HG02981 (cell line): Measurements from ENCODE around the gene PSME2.

ENCODE experiments used
- ATAC-seq: cut with Tn5 transposase; IDR thresholded peaks from one replicate; pipeline ENCODE4 v1.9.1; 2021; ENCODE audit warnings: mild to moderate bottlenecking, moderate library complexity; ENCODE audit not compliant: unreplicated experiment

PSME2 gene, protein sequence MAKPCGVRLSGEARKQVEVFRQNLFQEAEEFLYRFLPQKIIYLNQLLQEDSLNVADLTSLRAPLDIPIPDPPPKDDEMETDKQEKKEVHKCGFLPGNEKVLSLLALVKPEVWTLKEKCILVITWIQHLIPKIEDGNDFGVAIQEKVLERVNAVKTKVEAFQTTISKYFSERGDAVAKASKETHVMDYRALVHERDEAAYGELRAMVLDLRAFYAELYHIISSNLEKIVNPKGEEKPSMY

DNA sequence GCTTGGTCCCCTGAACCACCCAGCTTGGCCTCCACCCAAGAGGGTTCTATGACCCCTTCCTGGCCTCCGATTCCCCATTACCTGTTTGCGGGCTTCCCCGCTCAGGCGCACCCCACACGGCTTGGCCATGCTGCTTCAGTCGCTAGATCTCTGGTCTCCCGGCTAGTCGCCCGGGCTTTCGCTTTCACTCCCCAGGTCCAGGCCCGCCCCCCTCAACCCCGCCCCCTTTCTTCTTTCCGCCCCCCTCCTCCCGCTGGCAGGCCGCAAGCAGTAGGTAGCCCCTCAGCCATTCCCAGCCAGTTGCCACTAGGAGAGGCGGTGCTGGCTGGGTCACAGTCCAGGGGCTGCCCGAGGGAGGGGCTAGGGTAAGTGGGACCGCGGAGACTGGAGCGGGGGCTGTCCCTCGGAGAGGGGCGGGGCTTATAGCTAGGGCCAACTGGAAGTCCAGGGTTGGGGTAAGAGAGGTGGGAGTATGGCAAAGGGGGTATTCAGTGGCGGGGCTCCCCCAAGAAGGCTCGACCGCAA, at the start of gene PSME2:
Gene PSME2 (minus strand): TSS at position 158 of the 525 bp plus-strand sequence. CDS start 29 bp downstream, at position 129.
- peak; percentile 55 for ATAC-seq

DNA sequence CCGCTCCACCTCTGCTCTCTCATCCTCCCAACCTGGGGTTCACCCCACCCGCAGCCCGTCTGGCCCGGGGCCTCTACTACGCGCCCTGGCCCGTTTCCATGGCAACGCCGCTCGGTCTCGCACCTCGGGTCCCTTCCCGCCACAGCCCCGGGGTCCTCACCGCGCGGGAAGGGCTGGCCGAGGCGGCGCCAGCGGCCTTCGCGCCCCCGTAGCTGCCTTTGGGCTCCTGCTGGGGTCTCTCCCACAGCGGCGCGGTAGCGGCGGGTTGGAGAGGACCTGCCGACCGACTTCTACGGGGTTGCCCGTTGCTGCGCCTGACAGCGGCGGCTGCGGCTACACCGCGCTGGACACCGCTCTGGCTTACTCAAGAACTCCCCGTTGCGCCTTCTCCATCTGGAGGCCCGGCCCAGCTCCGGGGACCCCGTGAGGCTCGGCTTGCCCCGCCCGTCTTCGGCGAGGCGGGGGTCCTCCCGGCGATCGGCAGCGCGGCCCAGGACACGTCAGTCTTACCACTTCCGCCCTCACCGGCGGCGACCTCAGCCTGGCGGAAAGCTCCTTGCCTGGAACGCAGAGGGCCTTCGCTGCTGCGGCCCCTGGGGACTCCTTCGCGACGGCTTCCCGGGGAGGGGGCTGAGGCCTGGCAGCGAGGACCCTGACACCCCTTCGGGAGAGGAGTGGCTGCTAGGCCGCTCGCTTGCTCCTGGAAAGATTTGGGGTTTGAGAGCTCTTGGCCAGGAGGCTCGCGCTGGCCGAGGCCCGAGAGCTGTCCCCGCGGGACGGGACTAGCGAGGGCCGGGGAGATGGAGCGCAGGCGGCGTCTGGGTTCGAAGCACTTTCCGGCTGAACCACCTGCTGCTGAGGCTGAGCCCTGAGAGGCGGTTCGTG, 49.0 kb upstream of the PSME2 start, which contains the start of gene TM9SF1:
Gene TM9SF1 (minus strand): TSS at position 256 of the 885 bp plus-strand sequence. CDS start 422 bp downstream, outside the sequence.
- ATAC-seq = peak; percentile 86

GRCh38 chr14:24194873-24195185, 48.4 kb upstream of the PSME2 start:
- ATAC-seq = no peak

DNA sequence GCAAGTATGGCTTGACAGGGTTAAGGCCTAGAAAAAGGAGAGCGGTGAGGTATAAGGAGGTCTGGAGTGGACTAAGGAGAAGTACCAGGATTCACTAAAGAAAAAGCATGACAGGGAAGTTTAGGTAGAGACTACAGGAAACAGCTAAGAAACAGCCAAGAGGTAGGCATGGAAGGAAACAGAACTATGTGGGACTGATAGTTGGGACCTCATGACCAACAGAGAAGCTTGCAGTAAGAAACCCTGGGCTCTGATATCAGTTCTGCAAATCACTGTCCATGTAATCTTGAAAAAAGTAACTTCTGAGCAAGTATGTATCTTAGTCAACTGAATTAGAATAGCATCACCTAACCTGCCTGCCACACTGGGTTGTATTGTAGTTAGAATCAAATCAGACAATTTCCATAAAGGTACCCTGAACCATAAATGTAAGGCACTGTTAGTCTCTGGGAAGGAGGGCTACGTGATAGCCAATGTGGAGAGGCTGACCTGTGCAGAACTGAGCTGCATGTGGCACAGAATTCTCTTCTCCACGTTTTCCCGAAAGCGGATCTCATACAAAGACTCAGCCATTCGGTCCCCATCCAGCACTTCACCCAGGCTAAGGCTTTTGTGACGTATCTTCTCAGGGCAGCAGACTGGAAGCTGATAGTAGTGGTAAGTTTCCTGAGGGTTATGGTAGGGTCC, 47.9 kb upstream of the PSME2 start:
- ATAC-seq = no peak

DNA sequence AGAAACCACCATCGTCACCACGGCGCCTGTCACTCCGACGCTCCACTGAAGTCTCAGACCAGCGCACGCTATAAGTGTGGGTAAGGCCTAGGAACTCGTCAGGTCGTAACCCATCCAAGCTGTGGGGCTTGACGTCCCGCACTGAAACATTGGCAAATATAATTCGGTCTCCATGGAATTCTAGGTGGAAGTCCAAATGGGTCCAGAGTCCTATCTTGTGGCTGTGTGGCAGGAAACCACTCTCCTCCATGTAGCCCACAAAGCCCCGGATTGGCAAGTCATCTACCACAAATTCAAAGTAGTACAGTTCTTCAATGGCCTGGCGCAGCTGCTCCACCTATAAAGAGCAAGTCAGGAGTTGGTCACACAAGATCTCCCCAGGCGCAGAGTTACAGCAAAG, 46.5 kb upstream of the PSME2 start:
- no peak for ATAC-seq

DNA sequence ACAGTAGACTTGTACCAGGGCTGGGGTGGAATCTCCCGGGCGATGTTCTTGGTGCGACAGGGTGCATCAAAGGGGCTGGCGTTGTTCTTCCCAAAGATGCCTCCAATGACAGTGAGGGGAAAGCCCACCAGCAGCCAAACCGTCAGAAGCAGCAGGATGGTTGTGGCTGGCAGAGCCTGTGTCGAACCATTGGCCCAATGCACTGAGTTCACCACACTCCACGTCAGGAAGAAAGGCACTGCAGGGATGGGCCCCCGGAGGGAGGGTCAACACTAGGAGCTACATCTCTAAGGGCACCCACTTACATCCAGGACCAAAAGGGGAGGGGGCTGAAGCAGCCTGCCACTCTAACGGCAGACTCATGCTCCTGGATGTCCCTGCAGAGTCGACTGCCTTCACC, 44.0 kb upstream of the PSME2 start:
- ATAC-seq = no peak

- ATAC-seq = no peak
Measured at GRCh38 chr14:24189460-24189859, 43.0 kb upstream of the PSME2 start.

DNA sequence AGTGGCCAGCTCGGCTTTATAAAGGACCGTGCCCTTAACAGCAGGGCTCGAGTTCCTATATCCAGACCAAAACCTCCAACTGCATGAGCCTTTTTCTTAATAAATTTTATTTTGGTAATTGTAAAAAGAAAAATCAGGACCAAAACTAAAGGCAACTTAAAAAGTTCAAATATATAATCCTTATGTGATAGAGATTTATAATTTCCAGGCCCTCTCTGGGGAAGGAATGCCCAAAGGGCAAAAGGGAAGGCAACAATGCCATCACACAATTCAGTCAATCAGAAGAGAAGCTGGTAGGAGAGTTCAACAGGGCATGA, 42.6 kb upstream of the PSME2 start:
- ATAC-seq = no peak

DNA sequence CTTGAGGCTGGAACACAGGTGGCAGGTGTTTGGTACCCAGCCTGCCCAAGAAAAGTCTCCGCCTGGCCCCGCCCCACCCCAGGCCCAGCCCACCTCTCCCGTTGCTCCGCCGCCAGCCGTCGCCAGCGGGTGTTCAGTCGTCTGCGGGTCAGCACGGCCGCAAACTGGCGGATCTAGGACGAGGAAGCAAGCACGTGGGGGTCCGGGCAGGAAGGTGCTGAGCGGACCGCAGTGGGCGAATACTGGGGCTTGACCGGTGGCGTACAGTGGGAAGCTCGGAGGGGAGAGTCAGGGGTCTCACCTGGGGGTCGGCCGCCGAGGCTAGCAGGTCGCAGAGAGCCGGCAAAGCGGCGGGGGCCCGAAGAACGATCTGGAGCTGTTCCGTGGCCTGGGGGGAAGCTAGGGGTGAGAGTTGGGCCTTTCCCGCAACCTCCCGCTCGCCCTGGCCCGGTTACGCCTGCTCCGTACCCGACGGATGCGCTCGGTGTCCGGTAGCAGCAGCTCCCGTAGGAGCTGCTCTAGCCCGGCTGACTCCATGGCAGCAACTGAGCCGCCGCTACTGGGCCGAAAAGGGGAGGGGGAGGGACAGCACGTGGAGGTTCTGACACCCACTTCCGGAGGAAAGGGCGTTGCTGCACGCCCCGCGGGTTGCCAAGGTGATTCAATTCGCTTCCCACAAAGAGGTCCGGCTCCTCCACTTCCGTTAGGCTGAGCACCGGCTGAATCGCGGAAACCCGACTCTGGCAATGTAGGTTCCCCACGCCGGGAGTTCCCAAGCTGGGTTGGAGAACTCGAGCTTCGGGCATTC, 42.0 kb upstream of the PSME2 start, which contains the start of gene IPO4:
Gene IPO4 (minus strand): TSS at position 566 of the 808 bp plus-strand sequence. CDS start 29 bp downstream, at position 537.
- ATAC-seq = peak; percentile 87

- no peak for ATAC-seq
Measured at GRCh38 chr14:24187539-24187915, 41.1 kb upstream of the PSME2 start.

DNA sequence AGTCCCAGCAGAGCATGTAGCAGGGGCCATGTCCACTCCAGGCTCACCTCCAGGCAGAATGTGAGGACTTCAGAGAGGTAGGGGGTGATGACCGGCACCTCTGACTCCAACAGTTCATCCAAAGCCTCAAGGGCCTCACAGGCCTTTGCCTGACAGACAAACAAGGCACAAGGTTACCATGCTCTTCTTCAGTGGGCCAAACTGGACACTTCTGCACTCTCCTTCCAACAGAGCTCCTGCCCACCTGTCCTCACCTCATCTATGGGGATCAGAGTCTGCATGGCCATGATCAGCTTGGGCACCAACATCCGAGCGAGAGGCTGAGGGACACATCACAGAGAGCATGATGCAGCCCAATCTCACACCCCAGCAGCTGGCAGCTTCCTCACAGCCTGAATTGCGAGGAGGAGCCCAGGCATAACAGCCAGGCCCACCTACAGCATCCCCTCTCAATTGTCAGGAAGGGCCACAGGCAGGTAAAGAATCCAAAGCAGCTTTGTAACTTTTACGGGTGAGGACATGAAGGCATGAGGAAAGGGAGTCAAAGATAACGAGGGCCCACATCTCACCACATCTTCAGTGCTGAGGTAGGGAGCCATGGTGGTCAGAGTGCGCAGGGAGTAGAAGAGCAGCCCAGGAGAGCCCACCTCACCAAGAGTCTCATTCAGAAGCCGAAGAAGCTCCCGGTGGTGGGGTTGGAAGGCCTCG, 40.6 kb upstream of the PSME2 start:
- no peak for ATAC-seq

- no peak for ATAC-seq
Measured at GRCh38 chr14:24185741-24186140, 39.3 kb upstream of the PSME2 start.

DNA sequence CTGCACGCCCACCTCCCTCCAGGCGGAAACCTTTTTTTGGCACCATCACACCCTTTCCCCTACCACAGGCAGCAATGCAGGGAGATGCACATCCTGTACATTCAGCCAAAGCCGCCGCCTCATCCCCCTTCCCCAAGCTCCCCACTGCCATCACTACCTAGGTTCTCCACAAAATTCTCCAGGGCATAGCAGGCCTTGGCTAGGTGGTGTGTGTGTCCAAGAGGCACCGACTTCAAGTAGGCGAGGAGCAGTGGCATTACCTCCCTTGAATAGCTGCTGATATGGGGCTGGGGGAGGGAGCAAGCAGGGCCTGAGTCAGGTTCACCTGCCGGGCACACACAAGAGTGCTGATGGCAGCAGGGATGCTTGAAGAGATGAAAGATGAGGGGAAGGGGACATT, 38.6 kb upstream of the PSME2 start:
- no peak for ATAC-seq

- no peak for ATAC-seq
Measured at GRCh38 chr14:24184104-24184970, 37.9 kb upstream of the PSME2 start.

GRCh38 chr14:24183014-24183481, 36.6 kb upstream of the PSME2 start:
- ATAC-seq = no peak

DNA sequence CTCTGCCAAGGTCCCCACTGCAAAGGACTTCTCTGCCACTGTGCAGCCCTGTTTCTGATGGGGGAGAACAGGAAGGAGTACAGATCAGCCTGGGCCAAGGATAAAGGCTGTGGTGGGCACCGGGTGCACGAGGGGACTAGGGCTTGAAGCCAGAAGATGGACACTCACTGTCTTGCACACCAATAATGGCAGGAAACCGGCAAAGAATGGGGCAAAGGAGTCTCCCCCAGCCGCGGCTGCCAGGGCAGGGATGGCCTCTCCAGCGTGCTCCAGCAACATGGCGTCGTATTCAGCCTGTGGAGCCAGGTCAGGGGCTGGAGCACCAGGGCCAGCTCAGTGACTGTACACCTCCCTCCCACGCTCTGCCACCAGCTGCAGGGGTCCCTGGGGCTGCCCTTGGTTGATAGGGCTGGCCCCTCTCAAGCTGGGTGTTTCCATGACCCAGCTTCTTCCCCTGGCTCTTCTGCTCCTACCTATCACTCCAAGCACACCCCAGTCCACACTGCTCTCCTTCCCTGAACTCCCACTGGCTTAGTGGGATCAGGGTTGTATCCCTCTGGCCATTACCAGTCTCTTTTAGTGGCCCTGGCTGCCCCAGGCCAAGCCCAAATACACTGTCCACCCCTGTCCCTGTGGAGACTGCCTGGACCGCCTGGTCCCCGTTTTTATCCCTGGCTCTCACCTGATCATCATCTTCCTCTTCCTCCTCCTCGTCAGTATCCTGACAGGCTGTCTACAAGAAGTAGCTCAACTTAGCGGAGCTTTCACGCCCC, 35.9 kb upstream of the PSME2 start:
- ATAC-seq = no peak

- no peak for ATAC-seq
Measured at GRCh38 chr14:24181371-24182077, 35.1 kb upstream of the PSME2 start.
